GM23338 (cell line): ENCODE results near the gene UBE2F.

Experiments
- CREB1 ChIP-seq: fragments of 250-450 bp; sonication (Bioruptor Pico); IDR thresholded peaks from 2 replicates; pipeline ENCODE4 v1.5.0; 2020; ENCODE audit warnings: low read depth, mild to moderate bottlenecking, moderate library complexity
- EZH2 ChIP-seq: fragments of 200-600 bp; sonication (generic); IDR thresholded peaks from one replicate; pipeline ENCODE4 v1.8.0; 2017; ENCODE audit warnings: antibody characterized with exemption, mild to moderate bottlenecking, low read depth; ENCODE audit not compliant: unreplicated experiment
- EZH2phosphoT487 ChIP-seq: fragments of 200-600 bp; sonication (generic); IDR thresholded peaks from one replicate; pipeline ENCODE4 v1.8.1; 2018; ENCODE audit warnings: antibody characterized with exemption; ENCODE audit not compliant: unreplicated experiment
- JUNB ChIP-seq: IDR thresholded peaks from one replicate; pipeline ENCODE4 v1.6.1; 2016; ENCODE audit warnings: antibody characterized with exemption; ENCODE audit not compliant: unreplicated experiment
- NANOG ChIP-seq: IDR thresholded peaks from 2 replicates; pipeline ENCODE4 v1.6.1; 2016; ENCODE audit warnings: antibody characterized with exemption, borderline replicate concordance
- POLR2AphosphoS5 ChIP-seq: IDR thresholded peaks from 2 replicates; pipeline ENCODE4 v1.6.1; 2016; ENCODE audit warnings: antibody characterized with exemption, low read depth
- STAT1 ChIP-seq: IDR thresholded peaks from one replicate; pipeline ENCODE4 v1.6.1; 2016; ENCODE audit warnings: antibody characterized with exemption; ENCODE audit not compliant: unreplicated experiment
- TF ChIP-seq, protein P1 (sequence below), 2 experiments: fragments of 200-600 bp in 1 of 2; sonication (generic) in 1 of 2; conservative IDR thresholded peaks; 2 replicates each; pipeline versions ENCODE4 v1.5.1 to v1.6.1; 2016 to 2017; ENCODE audit warnings: antibody characterized with exemption in 2 of 2, low read depth in 2 of 2, mild to moderate bottlenecking in 2 of 2, moderate library complexity in 1 of 2
- TF ChIP-seq, protein P2 (sequence below): IDR thresholded peaks from 2 replicates; pipeline ENCODE4 v1.6.1; 2016; ENCODE audit warnings: antibody characterized with exemption
- TF ChIP-seq, protein P3 (sequence below): IDR thresholded peaks from one replicate; pipeline ENCODE4 v1.6.1; 2018; ENCODE audit warnings: antibody characterized with exemption; ENCODE audit not compliant: unreplicated experiment
- TF ChIP-seq, protein P4 (sequence below): fragments of 250-450 bp; sonication (Bioruptor Pico); IDR thresholded peaks from 2 replicates; pipeline ENCODE4 v1.5.0; 2020; ENCODE audit warnings: mild to moderate bottlenecking, moderate library complexity

DNA sequence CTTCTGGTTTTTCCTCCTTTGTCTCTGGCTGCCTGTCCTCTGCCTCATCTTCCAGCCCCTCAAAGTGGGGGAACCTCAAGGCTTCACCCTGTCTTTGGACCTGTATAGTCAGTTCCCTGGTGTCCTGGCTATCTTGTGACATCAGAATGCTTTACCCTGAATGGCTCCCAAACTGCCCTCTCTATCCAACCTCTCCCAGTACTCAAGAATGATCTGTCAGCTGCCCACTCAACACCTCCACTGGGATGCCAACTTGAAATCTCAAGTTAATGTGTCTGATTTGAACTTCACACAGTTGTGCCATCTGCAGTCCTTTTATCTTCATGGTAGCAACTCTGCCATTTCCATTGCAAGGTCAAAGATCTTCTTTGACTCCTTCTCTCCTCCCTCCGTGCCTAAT lies 43.8 kb downstream of the UBE2F start:
- TF ChIP-seq POLR2AphosphoS5 (no peak), EZH2 (no peak), CREB1 (CRISPR knock-in tag) (no peak), EZH2phosphoT487 (no peak), JUNB (no peak), STAT1 (no peak), NANOG (no peak)
- TF ChIP-seq, protein P1, sequence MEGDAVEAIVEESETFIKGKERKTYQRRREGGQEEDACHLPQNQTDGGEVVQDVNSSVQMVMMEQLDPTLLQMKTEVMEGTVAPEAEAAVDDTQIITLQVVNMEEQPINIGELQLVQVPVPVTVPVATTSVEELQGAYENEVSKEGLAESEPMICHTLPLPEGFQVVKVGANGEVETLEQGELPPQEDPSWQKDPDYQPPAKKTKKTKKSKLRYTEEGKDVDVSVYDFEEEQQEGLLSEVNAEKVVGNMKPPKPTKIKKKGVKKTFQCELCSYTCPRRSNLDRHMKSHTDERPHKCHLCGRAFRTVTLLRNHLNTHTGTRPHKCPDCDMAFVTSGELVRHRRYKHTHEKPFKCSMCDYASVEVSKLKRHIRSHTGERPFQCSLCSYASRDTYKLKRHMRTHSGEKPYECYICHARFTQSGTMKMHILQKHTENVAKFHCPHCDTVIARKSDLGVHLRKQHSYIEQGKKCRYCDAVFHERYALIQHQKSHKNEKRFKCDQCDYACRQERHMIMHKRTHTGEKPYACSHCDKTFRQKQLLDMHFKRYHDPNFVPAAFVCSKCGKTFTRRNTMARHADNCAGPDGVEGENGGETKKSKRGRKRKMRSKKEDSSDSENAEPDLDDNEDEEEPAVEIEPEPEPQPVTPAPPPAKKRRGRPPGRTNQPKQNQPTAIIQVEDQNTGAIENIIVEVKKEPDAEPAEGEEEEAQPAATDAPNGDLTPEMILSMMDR (conservative IDR thresholded peaks at IDR 0.05; ENCODE audit: low read depth in 2 of 2) = no peak
- TF ChIP-seq, protein P2, sequence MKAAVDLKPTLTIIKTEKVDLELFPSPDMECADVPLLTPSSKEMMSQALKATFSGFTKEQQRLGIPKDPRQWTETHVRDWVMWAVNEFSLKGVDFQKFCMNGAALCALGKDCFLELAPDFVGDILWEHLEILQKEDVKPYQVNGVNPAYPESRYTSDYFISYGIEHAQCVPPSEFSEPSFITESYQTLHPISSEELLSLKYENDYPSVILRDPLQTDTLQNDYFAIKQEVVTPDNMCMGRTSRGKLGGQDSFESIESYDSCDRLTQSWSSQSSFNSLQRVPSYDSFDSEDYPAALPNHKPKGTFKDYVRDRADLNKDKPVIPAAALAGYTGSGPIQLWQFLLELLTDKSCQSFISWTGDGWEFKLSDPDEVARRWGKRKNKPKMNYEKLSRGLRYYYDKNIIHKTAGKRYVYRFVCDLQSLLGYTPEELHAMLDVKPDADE = no peak
- TF ChIP-seq, protein P3, sequence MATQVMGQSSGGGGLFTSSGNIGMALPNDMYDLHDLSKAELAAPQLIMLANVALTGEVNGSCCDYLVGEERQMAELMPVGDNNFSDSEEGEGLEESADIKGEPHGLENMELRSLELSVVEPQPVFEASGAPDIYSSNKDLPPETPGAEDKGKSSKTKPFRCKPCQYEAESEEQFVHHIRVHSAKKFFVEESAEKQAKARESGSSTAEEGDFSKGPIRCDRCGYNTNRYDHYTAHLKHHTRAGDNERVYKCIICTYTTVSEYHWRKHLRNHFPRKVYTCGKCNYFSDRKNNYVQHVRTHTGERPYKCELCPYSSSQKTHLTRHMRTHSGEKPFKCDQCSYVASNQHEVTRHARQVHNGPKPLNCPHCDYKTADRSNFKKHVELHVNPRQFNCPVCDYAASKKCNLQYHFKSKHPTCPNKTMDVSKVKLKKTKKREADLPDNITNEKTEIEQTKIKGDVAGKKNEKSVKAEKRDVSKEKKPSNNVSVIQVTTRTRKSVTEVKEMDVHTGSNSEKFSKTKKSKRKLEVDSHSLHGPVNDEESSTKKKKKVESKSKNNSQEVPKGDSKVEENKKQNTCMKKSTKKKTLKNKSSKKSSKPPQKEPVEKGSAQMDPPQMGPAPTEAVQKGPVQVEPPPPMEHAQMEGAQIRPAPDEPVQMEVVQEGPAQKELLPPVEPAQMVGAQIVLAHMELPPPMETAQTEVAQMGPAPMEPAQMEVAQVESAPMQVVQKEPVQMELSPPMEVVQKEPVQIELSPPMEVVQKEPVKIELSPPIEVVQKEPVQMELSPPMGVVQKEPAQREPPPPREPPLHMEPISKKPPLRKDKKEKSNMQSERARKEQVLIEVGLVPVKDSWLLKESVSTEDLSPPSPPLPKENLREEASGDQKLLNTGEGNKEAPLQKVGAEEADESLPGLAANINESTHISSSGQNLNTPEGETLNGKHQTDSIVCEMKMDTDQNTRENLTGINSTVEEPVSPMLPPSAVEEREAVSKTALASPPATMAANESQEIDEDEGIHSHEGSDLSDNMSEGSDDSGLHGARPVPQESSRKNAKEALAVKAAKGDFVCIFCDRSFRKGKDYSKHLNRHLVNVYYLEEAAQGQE = no peak
- TF ChIP-seq, protein P4, sequence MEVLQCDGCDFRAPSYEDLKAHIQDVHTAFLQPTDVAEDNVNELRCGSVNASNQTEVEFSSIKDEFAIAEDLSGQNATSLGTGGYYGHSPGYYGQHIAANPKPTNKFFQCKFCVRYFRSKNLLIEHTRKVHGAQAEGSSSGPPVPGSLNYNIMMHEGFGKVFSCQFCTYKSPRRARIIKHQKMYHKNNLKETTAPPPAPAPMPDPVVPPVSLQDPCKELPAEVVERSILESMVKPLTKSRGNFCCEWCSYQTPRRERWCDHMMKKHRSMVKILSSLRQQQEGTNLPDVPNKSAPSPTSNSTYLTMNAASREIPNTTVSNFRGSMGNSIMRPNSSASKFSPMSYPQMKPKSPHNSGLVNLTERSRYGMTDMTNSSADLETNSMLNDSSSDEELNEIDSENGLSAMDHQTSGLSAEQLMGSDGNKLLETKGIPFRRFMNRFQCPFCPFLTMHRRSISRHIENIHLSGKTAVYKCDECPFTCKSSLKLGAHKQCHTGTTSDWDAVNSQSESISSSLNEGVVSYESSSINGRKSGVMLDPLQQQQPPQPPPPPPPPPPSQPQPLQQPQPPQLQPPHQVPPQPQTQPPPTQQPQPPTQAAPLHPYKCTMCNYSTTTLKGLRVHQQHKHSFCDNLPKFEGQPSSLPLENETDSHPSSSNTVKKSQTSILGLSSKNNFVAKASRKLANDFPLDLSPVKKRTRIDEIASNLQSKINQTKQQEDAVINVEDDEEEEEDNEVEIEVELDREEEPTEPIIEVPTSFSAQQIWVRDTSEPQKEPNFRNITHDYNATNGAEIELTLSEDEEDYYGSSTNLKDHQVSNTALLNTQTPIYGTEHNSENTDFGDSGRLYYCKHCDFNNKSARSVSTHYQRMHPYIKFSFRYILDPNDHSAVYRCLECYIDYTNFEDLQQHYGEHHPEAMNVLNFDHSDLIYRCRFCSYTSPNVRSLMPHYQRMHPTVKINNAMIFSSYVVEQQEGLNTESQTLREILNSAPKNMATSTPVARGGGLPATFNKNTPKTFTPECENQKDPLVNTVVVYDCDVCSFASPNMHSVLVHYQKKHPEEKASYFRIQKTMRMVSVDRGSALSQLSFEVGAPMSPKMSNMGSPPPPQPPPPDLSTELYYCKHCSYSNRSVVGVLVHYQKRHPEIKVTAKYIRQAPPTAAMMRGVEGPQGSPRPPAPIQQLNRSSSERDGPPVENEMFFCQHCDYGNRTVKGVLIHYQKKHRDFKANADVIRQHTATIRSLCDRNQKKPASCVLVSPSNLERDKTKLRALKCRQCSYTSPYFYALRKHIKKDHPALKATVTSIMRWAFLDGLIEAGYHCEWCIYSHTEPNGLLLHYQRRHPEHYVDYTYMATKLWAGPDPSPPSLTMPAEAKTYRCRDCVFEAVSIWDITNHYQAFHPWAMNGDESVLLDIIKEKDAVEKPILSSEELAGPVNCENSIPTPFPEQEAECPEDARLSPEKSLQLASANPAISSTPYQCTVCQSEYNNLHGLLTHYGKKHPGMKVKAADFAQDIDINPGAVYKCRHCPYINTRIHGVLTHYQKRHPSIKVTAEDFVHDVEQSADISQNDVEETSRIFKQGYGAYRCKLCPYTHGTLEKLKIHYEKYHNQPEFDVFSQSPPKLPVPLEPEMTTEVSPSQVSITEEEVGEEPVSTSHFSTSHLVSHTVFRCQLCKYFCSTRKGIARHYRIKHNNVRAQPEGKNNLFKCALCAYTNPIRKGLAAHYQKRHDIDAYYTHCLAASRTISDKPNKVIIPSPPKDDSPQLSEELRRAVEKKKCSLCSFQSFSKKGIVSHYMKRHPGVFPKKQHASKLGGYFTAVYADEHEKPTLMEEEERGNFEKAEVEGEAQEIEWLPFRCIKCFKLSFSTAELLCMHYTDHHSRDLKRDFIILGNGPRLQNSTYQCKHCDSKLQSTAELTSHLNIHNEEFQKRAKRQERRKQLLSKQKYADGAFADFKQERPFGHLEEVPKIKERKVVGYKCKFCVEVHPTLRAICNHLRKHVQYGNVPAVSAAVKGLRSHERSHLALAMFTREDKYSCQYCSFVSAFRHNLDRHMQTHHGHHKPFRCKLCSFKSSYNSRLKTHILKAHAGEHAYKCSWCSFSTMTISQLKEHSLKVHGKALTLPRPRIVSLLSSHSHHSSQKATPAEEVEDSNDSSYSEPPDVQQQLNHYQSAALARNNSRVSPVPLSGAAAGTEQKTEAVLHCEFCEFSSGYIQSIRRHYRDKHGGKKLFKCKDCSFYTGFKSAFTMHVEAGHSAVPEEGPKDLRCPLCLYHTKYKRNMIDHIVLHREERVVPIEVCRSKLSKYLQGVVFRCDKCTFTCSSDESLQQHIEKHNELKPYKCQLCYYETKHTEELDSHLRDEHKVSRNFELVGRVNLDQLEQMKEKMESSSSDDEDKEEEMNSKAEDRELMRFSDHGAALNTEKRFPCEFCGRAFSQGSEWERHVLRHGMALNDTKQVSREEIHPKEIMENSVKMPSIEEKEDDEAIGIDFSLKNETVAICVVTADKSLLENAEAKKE (CRISPR knock-in tag) = no peak
